Cardiac muscle cell (in vitro differentiated cells and primary cell): ENCODE data around the gene SYNPO2. TPM values are rescaled to one million over a fixed set of nuclear protein-coding genes. Genes with fewer than 3 reads are reported as not detected.

Experiments
- DNase-seq, 2 donors: peaks; one replicate each; pipeline versions ENCODE4 v3.0.0 to v3.0.0-alpha.2; 2010 to 2017; ENCODE audit warnings: low read depth in 1 of 2, low spot score in 1 of 2
- H3K27ac ChIP-seq: fragments of 200-600 bp; sonication (generic); 2 replicates; pipeline ENCODE4 v1.5.1; 2016
- H3K27me3 ChIP-seq: fragments of 200-600 bp; sonication (generic); 2 replicates; pipeline ENCODE4 v1.6.0; 2016; ENCODE audit warnings: control low read depth
- H3K36me3 ChIP-seq: fragments of 200-600 bp; sonication (generic); 2 replicates; pipeline ENCODE4 v1.5.1; 2016; ENCODE audit warnings: control low read depth
- H3K4me1 ChIP-seq: fragments of 200-600 bp; sonication (generic); 2 replicates; pipeline ENCODE4 v1.8.1; 2017; ENCODE audit warnings: low read depth, mild to moderate bottlenecking, mixed run types
- H3K4me3 ChIP-seq: fragments of 200-600 bp; sonication (generic); 2 replicates; pipeline ENCODE4 v1.5.1; 2016; ENCODE audit warnings: mild to moderate bottlenecking
- H3K9me3 ChIP-seq: fragments of 200-600 bp; sonication (generic); 2 replicates; pipeline ENCODE4 v1.5.1; 2017; ENCODE audit warnings: low read depth, mild to moderate bottlenecking, control low read depth
- polyA plus RNA-seq: library from polyadenylated mRNA; unstranded; fragments of >200 nt; fragmentation: Nextera tagmentation; extraction: Ambion mirVana; gene quantifications from 2 replicates; pipeline ENCODE4 v1.2.1, GENCODE V29; 2016
- total RNA-seq: library from RNA; depleted of rRNA; stranded (reverse); fragments of >200 nt; gene quantifications from 2 replicates; pipeline ENCODE4 v1.2.3, GENCODE V29; 2016
- TF ChIP-seq, protein P1 (sequence below): IDR thresholded peaks from 2 replicates; pipeline ENCODE4 v1.5.1; 2012; ENCODE audit warnings: low read depth, mild to moderate bottlenecking, low read length

Gene SYNPO2
- total and polyA plus RNA-seq, 2 experiments from 2014 or later = 14.7 to 35.6 TPM

DNA sequence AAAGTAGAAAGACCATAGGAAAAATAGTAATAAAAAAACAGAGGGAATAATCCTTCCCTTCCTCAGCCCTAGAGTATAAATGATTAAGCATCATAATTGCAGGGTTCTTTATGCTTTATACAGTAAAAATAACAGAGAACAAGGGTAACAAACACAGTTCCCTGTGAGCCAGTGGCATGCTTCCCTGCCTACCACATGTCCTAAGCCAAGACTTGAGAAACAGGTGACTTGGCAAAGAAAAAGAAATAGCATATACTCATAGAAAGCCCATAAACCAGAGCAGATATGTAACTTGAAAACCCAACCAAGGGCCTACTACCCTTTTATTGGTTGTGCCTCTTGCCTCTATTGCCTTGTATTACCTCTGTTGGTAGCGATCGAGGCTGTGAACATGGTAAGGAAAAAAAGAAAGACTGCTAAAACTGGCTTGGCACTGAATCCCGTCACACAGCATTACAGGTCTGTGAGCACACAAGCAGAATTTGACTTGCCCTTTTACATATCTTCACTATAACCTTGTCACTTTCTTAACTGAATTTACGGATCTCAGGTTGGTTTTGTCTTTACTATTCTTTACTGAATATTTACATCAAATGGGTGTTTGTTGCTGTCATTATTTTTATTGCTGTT, 216.1 kb downstream of the SYNPO2 start:
- no peak for DNase-seq
- Histone ChIP-seq H3K4me3 (no peak overlapping the region), H3K27ac (no peak overlapping the region), H3K9me3 (no peaks in the 10 kb centered on the region), H3K4me1 (peaks cover 6% of the 10 kb centered on the region), H3K36me3 (no peaks in the 10 kb centered on the region), H3K27me3 (no peaks in the 10 kb centered on the region)
- TF ChIP-seq, protein P1, sequence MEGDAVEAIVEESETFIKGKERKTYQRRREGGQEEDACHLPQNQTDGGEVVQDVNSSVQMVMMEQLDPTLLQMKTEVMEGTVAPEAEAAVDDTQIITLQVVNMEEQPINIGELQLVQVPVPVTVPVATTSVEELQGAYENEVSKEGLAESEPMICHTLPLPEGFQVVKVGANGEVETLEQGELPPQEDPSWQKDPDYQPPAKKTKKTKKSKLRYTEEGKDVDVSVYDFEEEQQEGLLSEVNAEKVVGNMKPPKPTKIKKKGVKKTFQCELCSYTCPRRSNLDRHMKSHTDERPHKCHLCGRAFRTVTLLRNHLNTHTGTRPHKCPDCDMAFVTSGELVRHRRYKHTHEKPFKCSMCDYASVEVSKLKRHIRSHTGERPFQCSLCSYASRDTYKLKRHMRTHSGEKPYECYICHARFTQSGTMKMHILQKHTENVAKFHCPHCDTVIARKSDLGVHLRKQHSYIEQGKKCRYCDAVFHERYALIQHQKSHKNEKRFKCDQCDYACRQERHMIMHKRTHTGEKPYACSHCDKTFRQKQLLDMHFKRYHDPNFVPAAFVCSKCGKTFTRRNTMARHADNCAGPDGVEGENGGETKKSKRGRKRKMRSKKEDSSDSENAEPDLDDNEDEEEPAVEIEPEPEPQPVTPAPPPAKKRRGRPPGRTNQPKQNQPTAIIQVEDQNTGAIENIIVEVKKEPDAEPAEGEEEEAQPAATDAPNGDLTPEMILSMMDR = no peak

GRCh38 chr4:119105605-119106004, 217.0 kb downstream of the SYNPO2 start:
- peak in 1 of 2 donors; percentile 30 for DNase-seq
- TF ChIP-seq, protein P1 = no peak
- Histone ChIP-seq H3K27me3 (no peaks in the 10 kb centered on the region), H3K4me1 (peaks cover 6% of the 10 kb centered on the region), H3K9me3 (no peaks in the 10 kb centered on the region), H3K36me3 (no peaks in the 10 kb centered on the region), H3K27ac (no peak overlapping the region), H3K4me3 (no peak overlapping the region)

GRCh38 chr4:119106036-119107000, 217.7 kb downstream of the SYNPO2 start:
- Histone ChIP-seq H3K9me3 (no peaks in the 10 kb centered on the region), H3K4me1 (peaks cover 6% of the 10 kb centered on the region)
- TF ChIP-seq, protein P1 = no peak

DNA sequence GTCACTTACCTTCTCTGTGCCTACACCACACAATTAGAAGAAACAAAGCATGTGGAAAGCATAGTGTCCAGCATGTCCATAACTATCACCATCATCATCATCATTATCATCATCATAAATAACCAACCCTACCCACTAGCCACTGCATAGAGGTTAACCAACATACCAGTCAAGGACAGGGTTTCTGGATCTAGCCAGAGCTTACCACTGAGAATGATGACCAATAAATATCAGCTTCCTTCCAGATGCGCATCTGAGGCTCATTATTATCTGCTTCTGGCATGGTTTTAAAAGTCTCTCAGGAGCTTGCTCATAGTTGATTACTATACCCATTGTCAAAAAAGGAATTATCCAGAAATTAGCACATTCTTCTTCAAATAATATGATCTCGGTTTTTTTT, 221.5 kb downstream of the SYNPO2 start:
- Histone ChIP-seq H3K27me3 (no peaks in the 10 kb centered on the region), H3K4me3 (no peak overlapping the region), H3K36me3 (no peaks in the 10 kb centered on the region), H3K27ac (no peak overlapping the region), H3K9me3 (no peaks in the 10 kb centered on the region), H3K4me1 (peaks cover 6% of the 10 kb centered on the region)
- DNase-seq = no peak
- TF ChIP-seq, protein P1 = no peak

More at GRCh38 chr4:119106036-119107000, 217.7 kb downstream of the SYNPO2 start:
- Histone ChIP-seq H3K27ac (no peak overlapping the region), H3K27me3 (no peaks in the 10 kb centered on the region), H3K36me3 (no peaks in the 10 kb centered on the region), H3K4me3 (no peak overlapping the region)
- no peak for DNase-seq

Other genes with a start within 250 kb of the SYNPO2 start
- gene METTL14, start 203.5 kb upstream of the SYNPO2 start, total RNA-seq = 15.3 and 20.8 TPM in 2 replicates
- gene METTL14, start 203.5 kb upstream of the SYNPO2 start, polyA plus RNA-seq = 31.9 and 37.1 TPM in 2 replicates
- 23.9 and 59.2 TPM in 2 replicates for gene SEC24D, start 52.7 kb upstream of the SYNPO2 start, total RNA-seq
- 31.9 and 58.6 TPM in 2 replicates for gene SEC24D, start 52.7 kb upstream of the SYNPO2 start, polyA plus RNA-seq
- 18.0 and 29.0 TPM in 2 replicates for gene MYOZ2, start 247.0 kb downstream of the SYNPO2 start, total RNA-seq
- gene MYOZ2, start 247.0 kb downstream of the SYNPO2 start, polyA plus RNA-seq = 45.1 and 54.0 TPM in 2 replicates